D341Med (cell line): Measurements from ENCODE around the gene GPX5.
"Not testable (repeated sequence)": the region's sequence is repeated elsewhere in the genome, so short reads cannot be mapped to it uniquely, and the experiment has no call there.

Experiments used
- DNase-seq: peaks from one replicate; pipeline ENCODE4 v3.0.0; 2012; ENCODE audit warnings: low spot score

GPX5 gene, protein sequence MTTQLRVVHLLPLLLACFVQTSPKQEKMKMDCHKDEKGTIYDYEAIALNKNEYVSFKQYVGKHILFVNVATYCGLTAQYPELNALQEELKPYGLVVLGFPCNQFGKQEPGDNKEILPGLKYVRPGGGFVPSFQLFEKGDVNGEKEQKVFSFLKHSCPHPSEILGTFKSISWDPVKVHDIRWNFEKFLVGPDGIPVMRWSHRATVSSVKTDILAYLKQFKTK

DNA sequence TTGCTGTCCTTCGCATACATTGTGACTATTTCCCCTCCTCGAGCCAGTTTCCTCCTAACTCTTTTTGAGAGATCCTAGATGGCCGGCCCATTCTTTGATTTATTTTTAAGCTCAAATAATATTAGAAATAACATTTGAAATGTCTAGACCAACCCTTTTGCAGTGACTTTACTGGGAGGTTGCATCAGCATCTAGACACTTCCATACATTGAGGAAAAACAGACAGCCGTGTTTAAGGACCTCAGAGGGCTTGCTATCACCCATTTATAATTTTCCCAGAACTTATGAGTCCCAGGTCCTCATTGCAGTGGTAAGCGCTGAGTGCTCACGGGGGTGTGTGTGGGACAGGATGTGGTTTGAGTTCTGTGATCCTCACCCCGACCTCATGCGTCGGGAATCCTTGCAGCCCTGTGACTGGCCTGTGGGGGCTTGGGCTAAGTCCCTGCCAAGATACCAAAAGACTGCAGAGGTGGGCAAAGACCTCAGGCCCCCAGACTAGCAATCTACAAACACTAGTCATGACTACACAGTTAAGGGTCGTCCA, at the start of gene GPX5:
GPX5 (plus strand) TSS at position 386 of the 544 bp plus-strand sequence; CDS start at position 519, 133 bp downstream.
- DNase-seq = no peak

DNA sequence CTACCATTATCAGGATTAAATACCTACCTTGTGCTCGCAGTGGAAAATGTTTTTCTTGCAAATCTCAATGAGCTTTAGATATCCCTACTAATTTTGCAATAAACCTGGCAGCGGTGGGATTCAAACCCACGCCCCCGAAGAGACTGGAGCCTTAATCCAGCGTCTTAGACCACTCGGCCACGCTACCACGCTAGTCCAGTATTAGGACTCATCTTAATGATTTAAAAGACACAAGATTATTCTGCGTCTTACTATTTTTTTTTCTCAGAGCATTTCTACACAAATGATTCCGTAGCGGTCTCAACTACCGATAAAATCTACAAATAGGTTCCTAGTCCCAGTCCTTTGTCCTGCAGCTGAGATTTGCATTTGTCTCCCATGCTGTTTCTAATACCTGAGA, 47.2 kb upstream of the GPX5 start:
- no peak for DNase-seq

DNA sequence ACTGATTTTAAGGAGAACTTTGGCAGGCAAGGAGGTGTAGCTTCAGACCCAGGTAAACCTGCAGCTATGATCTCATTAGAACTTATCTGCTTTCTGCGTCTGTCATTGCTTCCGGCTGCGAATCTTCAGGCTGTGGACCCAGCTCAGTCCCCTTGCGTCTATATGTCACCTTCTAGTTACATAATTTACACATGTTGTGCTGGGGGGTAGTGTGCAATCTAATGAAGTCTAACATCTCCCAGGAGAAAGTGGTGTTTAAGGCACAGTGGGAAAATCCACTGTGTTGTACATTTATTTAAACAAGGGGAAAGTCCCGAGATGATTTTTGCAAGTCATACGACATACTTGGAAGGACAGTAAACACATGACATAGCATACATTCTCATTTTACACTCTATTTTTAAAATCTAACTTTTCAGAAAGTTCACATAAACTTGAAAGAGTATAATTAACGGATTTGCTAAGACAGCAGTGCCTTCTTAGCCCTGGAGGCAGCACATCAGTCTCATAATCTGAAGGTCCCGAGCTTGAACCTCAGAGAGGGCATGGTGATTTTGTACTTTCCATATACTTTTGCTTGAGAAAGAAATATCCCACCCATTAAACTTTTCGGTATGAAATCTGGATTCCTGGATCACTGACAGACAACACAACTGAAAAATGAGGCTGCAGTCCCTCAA, 45.3 kb upstream of the GPX5 start:
- no peak for DNase-seq

DNA sequence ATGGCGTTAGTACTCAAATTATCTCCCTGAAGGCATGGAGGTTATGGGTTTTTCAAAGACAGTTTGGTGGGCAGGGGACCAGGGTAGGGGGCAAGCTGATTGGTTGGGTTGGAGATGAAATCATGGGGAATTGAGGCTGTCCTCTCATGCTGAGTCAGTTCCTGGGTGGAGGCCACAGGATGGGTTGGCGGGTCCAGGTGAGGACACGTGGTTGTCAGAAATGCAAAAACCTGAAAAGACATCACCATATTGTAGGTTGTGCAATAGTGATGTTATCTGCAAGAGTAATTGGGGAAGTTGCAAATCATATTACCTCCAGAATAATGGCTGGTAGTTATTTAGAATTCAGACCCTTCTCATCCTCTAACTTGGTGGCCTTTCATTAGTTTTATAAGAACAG, 40.2 kb upstream of the GPX5 start:
- DNase-seq = no peak

DNA sequence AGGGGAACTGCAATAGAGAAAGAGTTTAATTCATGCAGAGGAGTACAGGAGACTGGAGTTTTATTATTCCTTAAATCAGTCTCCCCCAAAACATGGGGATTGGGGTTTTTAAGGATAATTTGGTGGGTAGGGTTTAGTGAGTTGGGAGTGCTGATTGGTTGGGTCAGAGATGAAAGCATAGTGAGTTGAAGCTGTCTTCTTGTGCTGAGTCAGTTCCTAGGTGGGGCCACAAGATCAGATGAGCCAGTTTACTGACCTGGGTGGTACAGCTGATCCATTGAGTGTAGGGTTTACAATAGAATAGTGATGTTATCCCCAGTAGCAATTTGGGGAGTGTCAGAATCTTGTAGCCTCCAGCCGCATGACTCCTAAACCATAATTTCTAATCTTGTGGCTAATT, 39.1 kb upstream of the GPX5 start:
- no peak for DNase-seq

DNA sequence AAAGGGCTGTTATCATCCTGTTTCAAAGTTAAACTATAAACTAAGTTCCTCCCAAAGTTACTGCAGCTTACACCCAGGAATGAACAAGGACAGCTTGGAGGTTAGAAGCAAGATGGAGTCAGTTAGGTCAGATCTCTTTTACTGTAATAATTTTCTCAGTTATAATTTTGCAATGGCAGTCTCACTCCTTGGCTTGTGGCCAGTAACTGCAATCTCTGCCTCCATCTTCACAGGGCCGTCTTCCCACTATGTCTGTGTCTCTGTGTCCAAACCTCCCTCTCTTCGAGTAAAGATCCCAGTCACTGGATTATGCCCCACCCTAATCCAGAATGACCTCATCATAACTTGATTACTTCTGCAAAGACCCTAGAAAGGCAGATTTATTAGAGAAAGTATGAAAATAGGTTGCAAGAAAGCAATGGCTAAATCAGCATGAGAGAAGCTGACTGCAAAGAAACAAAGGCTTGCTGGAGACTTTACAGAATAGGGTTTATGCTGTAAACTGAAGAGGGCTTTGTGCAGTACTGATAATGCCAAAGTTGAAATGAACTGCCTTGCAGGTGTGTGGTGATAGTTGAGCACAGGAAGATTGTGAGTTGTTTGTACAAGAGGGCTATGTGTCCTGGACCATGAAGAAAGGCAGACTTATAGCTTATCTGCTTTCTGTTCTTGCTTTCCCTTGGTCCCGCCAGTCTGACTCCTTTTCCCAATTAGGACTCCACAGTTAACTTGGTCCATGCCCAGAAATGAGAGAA, 38.5 kb upstream of the GPX5 start:
- DNase-seq = no peak

DNA sequence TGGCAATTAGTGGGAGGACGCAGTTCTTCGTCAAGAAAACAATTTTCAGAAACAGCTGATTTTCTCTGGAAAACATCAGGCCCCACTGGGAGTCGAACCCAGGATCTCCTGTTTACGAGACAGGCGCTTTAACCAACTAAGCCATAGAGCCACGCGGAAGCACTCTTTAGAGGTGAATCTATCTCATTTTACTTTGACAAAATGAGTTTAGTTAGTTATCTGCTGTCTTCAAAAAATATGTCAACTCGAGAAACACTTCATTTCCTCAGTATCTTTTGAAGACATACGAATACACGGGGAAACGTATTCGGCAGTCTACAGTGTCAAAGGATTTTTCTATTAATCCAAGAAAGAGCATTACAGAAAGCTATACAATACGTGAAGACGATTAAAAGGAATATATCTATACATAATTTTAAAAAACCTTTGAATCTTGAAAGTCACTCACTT, 36.7 kb upstream of the GPX5 start:
- DNase-seq = no peak

DNA sequence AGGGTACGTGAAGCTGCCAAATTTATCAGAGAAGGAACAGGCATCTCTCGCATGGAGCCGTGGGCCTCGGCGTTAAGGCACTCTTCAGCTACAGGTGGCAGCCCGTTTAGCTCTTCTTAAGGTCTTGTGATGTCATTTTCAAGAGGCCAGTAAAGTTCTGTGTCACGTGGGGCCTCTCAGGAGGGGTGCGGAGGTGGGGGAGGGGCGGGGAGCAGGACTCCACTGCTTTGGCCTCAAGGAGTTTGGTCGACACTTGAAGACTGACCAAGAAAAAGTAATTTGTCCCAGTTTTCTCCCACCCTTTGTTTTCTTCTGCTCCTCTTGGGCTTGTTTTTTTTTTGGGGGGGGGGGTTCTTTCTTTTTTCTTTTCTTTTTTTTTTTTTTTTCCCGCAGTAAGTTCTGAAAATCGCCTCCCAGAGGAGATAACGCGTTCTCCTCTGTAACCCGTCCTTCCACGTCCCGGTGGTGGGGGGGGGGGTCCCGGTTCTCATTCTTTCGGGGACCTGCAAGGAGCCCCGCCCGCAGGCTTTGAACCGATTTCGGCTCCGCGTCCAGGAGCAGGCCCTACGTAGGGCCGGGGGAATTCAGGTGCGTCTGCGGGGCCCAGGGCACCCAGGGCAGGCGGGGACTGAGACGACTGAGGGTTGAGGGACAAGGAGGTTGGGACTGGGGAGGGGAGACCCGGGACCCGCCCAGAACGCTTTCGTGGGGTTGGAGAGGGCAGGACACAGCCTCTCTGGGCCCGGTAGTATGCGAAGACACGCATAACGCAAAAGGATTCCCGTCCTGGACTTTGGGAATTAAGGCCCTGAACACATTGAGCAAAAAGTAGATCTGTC, 36.1 kb upstream of the GPX5 start:
- DNase-seq = peak; percentile 62

DNA sequence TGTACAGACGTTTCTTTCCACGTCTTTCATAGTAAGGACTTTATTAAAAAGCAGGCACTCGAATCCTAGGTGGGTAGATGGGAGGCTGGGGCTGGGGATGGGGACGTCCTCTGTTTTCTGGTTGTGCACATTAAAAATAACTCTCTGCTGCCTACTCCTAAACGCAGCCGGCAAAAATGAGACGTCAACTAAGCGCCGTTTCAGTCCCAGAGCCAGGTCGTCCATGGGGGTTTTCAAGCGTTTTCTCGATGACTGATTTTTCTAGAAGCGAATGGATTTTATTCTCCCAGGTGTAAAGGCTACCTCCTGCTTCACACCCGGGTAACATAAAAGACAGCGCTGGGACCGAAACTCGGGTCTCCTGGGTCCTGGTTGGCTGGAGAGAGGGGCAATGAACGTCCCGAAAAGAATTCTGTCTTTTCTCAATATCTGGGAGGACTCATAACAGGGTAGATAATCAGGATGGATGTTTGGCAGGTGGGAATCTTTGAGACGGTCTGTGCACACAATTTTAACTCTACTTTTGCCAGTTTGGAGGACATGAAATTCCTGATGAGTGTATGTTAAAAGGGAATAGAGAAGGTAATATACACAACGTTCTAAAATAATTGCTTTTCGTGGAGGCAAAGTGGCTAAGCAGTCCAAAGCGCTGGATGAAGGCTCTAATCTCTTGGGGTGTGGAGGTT, 35.3 kb upstream of the GPX5 start:
- peak; percentile 43 for DNase-seq

DNA sequence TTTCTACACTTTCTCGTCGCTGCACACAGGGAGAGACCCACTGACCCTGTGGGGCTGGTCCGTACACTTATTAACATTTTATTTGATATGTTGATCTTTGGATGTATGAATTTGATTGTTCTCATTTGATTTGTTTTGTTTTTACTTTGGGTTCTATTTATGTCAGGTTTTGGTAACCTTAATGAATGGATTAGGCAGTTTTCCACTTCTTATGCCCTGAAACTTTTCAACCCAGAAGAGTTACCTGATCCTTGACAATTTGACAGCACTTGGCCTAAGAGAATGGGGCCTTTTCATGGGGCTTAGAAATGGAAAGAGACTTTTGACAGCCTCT, 33.7 kb upstream of the GPX5 start:
- DNase-seq = no peak

DNA sequence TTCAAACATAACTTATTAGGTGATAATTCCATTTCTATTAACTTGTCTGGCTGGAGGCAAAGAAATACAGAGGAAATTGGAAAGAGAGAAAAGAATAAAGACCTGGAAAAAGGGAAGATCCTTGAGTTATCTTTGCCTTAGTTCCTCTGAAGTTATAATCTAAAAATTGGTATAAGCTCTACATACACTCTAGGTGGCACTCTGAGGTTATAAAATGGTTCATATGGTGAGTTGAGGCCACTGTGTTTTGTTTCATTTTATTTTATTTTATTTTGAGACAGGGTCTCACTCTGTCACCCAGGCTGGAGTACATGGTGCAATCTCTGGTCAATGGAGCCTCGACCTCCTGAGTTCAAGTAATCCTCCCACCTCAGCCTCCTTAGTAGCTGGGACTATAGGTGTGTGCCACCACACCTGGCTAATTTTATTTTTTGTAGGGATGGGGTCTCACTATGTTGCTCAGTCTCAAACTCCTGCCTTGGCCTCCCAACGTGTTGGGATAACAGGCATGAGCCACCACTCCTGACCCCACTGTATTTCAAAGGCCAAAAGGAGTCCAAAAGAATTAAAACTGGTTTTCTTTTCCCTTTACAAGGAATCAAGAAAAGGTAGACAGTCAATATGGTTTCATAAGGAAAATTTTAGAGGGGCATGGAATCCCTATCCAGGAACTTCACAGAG, 29.4 kb upstream of the GPX5 start:
- DNase-seq = no peak

DNA sequence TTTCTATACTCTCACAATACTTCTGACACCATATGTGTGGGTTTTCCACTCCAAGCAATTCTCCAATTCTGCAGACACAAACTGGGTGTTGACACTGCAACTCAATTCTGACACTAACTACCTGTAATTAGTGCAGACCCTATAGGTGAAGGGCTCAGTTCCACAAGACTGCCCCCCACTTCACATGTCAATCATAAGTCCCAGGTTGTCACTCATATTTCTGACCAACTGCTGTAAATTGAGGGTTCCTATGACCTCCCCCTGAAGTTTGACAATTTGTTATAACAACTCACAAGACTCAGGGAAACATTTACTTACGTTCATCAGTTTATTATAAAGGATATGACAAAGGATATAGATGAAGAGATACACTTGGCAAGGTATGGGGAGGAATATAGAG, 28.4 kb upstream of the GPX5 start:
- no peak for DNase-seq

DNA sequence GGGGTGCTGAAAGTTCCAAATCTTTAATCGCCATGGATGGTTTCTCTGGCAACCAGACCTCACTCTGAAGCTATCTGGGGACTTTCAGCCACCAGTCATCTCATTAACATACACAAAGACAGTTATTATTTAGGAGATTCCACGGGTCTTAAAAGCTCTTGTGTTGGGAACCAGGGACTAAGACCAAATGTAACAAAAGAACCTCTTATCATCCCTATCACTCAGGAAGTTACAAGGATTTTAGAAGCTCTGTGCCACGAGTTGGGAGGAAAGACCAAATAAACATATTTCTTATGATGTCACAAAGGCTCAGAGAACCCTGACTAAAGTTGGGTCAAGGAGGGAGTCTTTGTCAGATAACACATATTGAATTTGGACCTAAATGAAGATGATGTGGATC, 27.8 kb upstream of the GPX5 start:
- no peak for DNase-seq

DNA sequence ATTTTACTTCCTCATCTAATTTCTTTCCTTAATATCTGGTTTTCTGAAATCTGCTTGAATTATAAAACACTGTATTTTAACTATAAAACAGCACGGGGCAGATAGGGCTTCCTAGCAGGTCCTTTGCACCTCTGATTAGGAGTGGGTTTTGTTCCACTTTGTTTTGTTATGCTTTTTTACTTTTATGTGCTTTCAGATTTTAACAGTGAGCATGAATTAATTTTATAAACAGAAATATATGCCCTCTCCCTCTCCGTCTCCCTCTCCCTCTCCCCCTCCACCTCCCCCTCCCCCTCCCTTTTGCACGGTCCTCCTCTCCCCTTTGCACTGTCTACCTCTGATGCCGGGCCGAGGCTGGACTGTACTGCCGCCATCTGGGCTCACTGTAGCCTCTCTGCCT, 24.4 kb upstream of the GPX5 start:
- DNase-seq = no peak

DNA sequence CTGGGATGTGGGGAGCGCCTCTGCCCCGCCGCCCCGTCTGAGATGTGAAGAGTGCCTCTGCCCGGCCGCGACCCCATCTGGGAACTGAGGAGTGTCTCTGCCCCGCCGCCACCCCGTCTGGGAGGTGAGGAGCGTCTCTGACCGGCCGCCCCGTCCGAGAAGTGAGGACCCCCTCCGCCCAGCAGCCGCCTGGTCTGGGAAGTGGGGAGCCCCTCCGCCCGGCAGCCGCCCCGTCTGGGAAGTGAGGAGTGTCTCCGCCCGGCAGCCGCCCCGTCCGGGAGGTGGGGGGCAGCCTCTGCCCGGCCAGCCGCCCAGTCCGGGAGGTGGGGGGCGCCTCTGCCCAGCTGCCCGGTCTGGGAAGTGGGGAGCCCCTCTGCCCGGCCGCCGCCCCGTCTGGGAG, 23.5 kb upstream of the GPX5 start:
- not testable (repeated sequence) for DNase-seq

DNA sequence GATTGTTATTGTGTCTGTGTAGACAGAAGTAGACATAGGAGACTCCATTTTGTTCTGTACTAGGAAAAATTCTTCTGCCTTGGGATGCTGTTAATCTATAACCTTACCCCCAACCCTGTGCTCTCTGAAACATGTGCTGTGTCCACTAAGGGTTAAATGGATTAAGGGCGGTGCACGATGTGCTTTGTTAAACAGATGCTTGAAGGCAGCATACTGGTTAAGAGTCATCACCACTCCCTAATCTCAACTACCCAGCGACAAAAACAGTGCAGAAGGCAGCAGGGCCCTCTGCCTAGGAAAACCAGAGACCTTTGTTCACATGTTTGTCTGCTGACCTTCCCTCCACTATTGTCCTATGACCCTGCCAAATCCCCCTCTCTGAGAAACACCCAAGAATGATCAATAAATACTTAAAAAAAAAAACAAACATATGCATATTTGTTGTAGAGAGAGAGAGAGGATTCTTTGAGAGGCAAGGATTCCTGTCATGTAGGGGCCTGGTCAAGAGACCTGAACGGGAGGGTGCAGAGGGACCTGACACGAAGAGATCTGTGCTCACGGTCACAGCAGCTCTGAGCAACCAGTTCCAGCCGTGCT, 22.9 kb upstream of the GPX5 start:
- DNase-seq = not testable (repeated sequence)

DNA sequence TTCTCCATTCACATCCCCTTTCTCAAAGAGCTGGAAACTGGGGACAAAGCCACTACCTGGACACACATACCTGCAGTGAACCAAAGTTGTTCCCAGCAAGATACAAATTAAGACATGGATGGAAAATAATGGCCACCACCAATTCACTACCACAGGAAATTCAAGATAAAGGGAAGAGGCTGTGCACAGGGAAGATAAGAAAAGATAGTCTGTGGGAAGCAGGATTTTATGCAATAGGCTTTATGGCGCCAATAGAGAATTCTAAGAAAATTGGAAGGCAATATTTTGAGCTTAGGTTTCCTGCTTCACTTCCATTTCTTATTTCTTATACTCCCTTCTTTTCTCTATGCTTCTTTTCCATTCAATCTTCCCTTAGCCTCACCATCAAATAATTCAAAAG, 19.9 kb upstream of the GPX5 start:
- no peak for DNase-seq

DNA sequence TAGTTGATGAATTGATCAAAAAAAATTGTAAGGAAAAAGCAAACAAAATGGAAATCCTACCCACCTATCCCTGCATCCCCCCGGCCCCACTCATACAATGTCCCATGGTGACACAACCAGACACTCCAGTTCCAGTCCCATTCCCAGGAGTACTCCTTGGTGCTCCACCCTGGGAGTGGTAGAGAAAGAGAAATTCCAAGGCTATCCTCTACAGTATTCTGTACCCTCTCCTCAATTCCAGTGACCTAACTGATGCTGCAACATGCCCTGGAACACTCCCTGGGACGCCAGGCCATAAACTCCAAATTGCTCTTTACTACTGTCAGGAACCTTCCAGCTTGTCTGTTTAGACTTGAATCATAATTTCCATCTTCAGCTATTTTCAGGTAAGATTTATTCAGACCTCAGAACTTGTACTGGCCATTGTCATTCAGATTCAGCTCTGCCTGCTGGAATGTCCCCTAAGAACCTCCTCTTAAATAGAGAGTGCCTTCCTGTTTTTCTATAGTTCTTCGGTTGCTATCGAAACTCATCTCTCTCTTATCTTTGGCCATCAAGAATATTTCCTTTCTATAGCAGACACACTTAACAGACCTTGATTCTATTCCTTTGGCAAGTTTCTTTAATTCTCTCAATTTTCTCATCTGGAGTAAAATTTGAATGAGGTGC, 18.7 kb upstream of the GPX5 start:
- DNase-seq = no peak

DNA sequence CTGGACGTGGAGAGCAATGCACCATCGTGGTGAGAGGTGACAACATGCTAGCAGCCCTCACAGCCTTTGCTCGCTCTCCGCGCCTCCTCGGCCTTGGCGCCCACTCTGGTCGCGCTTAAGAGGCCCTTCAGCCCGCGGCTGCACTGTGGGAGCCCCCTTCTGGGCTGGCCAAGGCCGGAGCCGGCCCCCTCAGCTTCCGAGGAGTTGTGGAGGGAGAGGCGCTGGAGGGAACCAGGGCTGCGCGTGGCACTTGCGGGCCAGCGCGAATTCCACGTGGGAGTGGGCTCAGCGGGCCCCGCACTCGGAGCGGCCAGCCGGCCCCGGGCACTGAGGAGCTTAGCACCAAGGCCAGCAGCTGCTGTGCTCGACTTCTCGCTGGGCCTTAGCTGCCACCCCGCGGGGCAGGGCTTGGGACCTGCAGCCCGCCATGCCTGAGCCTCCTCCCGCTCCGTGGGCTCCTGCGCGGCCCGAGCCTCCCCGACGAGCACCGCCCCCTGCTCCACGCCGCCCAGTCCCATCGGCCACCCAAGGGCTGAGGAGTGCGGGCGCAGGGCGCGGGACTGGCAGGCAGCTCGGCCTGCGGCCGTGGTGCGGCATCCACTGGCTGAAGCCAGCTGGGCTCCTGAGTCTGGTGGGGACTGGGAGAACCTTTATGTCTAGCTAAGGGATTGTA, 13.9 kb upstream of the GPX5 start:
- no peak for DNase-seq
